ENCODE data around the gene SATB1. TPM values are rescaled to one million over a fixed set of nuclear protein-coding genes. Genes with fewer than 3 reads are reported as not detected.

Gene SATB1
- total and polyA plus RNA-seq, 2 of the 8 experiments (the other 6 are each of a cell fraction or from before 2014, with no cell fraction given) = 18.8 to 28.0 TPM

- TF ChIP-seq KDM4A (IDR thresholded peaks at IDR 0.05; ENCODE audit: low read depth, low read length, severe bottlenecking) = peak; percentile 67
These were observed 20.4 kb upstream of the SATB1 start (continued) for GRCh38 chr3:18445401-18446148.

Measured in H1 (cell line).